Panc1 (cell line): Measurements from ENCODE around the gene TMEM267.

Experiments used
- CTCF ChIP-seq: fragments of 450-650 bp; IDR thresholded peaks from 2 replicates; pipeline ENCODE4 v1.5.1; 2017; ENCODE audit warnings: mild to moderate bottlenecking
- POLR2AphosphoS5 ChIP-seq: IDR thresholded peaks from 2 replicates; pipeline ENCODE4 v1.6.1; 2012; ENCODE audit warnings: mild to moderate bottlenecking, low read depth, low read length, moderate library complexity
- REST ChIP-seq, 2 experiments: IDR thresholded peaks; 2 replicates each; pipeline ENCODE4 v1.6.1; 2011 to 2012; ENCODE audit warnings: low read depth in 2 of 2, control low read depth in 1 of 2, low read length in 1 of 2, mild to moderate bottlenecking in 1 of 2, moderate library complexity in 1 of 2; ENCODE audit not compliant: insufficient read depth in 1 of 2
- SIN3A ChIP-seq: IDR thresholded peaks from 2 replicates; pipeline ENCODE4 v1.6.1; 2012; ENCODE audit warnings: low read depth, mild to moderate bottlenecking, low read length, moderate library complexity, borderline replicate concordance; ENCODE audit not compliant: insufficient read depth
- TCF7L2 ChIP-seq: IDR thresholded peaks from 2 replicates; pipeline ENCODE4 v1.6.1; 2011; ENCODE audit warnings: mild to moderate bottlenecking, low read depth, low read length, inconsistent platforms

- no peak for TF ChIP-seq CTCF
- TF ChIP-seq TCF7L2 = no peak
- TF ChIP-seq SIN3A = no peak
- TF ChIP-seq POLR2AphosphoS5 = no peak
- TF ChIP-seq REST (IDR thresholded peaks at IDR 0.05; ENCODE audit: insufficient read depth in 1 of 2, low read depth in 2 of 2, low read length in 1 of 2) = no peak
Observed at GRCh38 chr5:43396762-43397304, 86.8 kb downstream of the TMEM267 start.
